SK-N-SH (cell line): ENCODE data around the gene HSPB3. TPM values are rescaled to one million over a fixed set of nuclear protein-coding genes. Genes with fewer than 3 reads are reported as not detected.

ENCODE experiments used
- CTCF ChIA-PET: fragments of 300-600, 350-600 bp; formaldehyde crosslinking; extraction: SDS; loops from one replicate; lab custom pipeline; 2021; lab: Yijun Ruan, JAX
- POLR2A ChIA-PET: fragments of 350-600 bp; sonication (Branson Sonifier 250); formaldehyde crosslinking; extraction: SDS; loops from one replicate; lab custom pipeline; 2020; ENCODE audit warnings: antibody characterized with exemption, inconsistent platforms; lab: Yijun Ruan, JAX
- DNase-seq: peaks from one replicate; pipeline ENCODE4 v3.0.0; 2012
- H2AFZ ChIP-seq: fragments of 200-600 bp; sonication (generic); 2 replicates; pipeline ENCODE4 v1.8.1; 2016; ENCODE audit warnings: antibody characterized with exemption, mild to moderate bottlenecking, low read depth
- H3F3A ChIP-seq: fragments of 200-600 bp; sonication (generic); replicated peaks from 2 replicates; pipeline ENCODE3; 2016; ENCODE audit warnings: antibody characterized with exemption, mild to moderate bottlenecking; ENCODE audit not compliant: insufficient read depth
- H3K27ac ChIP-seq, 2 experiments: fragments of 200-500 bp in 1 of 2; fragments of 200-600 bp in 1 of 2; sonication (Bioruptor generic) in 1 of 2; sonication (generic), shearing (Covaris generic) in 1 of 2; 2 replicates each; pipeline versions ENCODE4 v1.5.1 to v1.6.1; 2014 to 2016; ENCODE audit warnings: low read depth in 2 of 2, inconsistent platforms in 1 of 2, low read length in 1 of 2, mild to moderate bottlenecking in 1 of 2, mixed read lengths in 1 of 2
- H3K27me3 ChIP-seq: fragments of 200-600 bp; sonication (generic), shearing (Covaris generic); 2 replicates; pipeline ENCODE4 v1.6.1; 2016; ENCODE audit warnings: mixed run types; ENCODE audit not compliant: insufficient read depth
- H3K36me3 ChIP-seq, 2 experiments: fragments of 200-500 bp in 1 of 2; fragments of 200-600 bp in 1 of 2; sonication (Bioruptor generic) in 1 of 2; sonication (generic) in 1 of 2; replicated peaks in 1 of 2; 2 replicates each; pipeline versions ENCODE3 to v1.5.1; 2014 to 2016; ENCODE audit warnings: low read length in 1 of 2, mild to moderate bottlenecking in 1 of 2; ENCODE audit not compliant: insufficient read depth in 2 of 2, control insufficient read depth in 1 of 2
- H3K4me1 ChIP-seq, 2 experiments: fragments of 200-500 bp in 1 of 2; fragments of 200-600 bp in 1 of 2; sonication (Bioruptor generic) in 1 of 2; sonication (generic), shearing (Covaris generic) in 1 of 2; 2 replicates each; pipeline versions ENCODE4 v1.5.1 to v1.6.1; 2014 to 2016; ENCODE audit warnings: low read depth in 1 of 2, low read length in 1 of 2, mixed run types in 1 of 2; ENCODE audit not compliant: insufficient read depth in 2 of 2, control insufficient read depth in 1 of 2
- H3K4me2 ChIP-seq: fragments of 200-600 bp; sonication (generic), shearing (Covaris generic); 2 replicates; pipeline ENCODE4 v1.6.1; 2017; ENCODE audit warnings: mixed run types
- H3K4me3 ChIP-seq, 2 experiments: fragments of 200-500 bp in 1 of 2; fragments of 200-600 bp in 1 of 2; sonication (Bioruptor generic) in 1 of 2; sonication (generic), shearing (Covaris generic) in 1 of 2; 2 replicates each; pipeline versions ENCODE4 v1.5.1 to v1.8.1; 2014 to 2016; ENCODE audit warnings: low read depth in 2 of 2, inconsistent platforms in 1 of 2, low read length in 1 of 2, mild to moderate bottlenecking in 1 of 2, mixed read lengths in 1 of 2, moderate library complexity in 1 of 2
- H3K79me2 ChIP-seq: fragments of 200-600 bp; sonication (generic); 2 replicates; pipeline ENCODE4 v1.8.1; 2017; ENCODE audit warnings: mild to moderate bottlenecking; ENCODE audit not compliant: insufficient read depth
- H3K9ac ChIP-seq: fragments of 200-600 bp; sonication (generic); 2 replicates; pipeline ENCODE4 v1.6.1; 2017; ENCODE audit warnings: mixed run types
- H3K9me2 ChIP-seq: fragments of 200-600 bp; sonication (generic); 2 replicates; pipeline ENCODE4 v1.6.1; 2017; ENCODE audit warnings: mixed run types
- H3K9me3 ChIP-seq: fragments of 200-600 bp; sonication (generic); 2 replicates; pipeline ENCODE4 v1.6.1; 2017; ENCODE audit warnings: mixed run types, mild to moderate bottlenecking, moderate library complexity
- H4K20me1 ChIP-seq: fragments of 200-600 bp; sonication (generic); 2 replicates; pipeline ENCODE4 v1.6.1; 2017; ENCODE audit warnings: mild to moderate bottlenecking, mixed run types; ENCODE audit not compliant: insufficient read depth
- CTCF ChIP-seq: fragments of 200-600 bp; sonication (generic); IDR thresholded peaks from 2 replicates; pipeline ENCODE4 v1.6.1; 2017; ENCODE audit warnings: antibody characterized with exemption, mild to moderate bottlenecking, moderate library complexity
- FOSL2 ChIP-seq: IDR thresholded peaks from 2 replicates; pipeline ENCODE4 v1.4.0; 2012; ENCODE audit warnings: low read depth, mild to moderate bottlenecking, moderate library complexity, borderline replicate concordance
- IRF3 ChIP-seq: fragments of 150-350 bp; IDR thresholded peaks from 2 replicates; pipeline ENCODE4 v1.6.1; 2016; ENCODE audit warnings: mild to moderate bottlenecking, low read depth, low read length
- NRF1 ChIP-seq: IDR thresholded peaks from 2 replicates; pipeline ENCODE4 v1.6.1; 2012; ENCODE audit warnings: low read depth, mild to moderate bottlenecking, low read length
- PBX3 ChIP-seq: IDR thresholded peaks from 2 replicates; pipeline ENCODE4; 2012
- POLR2AphosphoS5 ChIP-seq: IDR thresholded peaks from 2 replicates; pipeline ENCODE4 v1.6.1; 2012; ENCODE audit warnings: low read depth, low read length
- RCOR1 ChIP-seq: fragments of 150-350 bp; IDR thresholded peaks from 2 replicates; pipeline ENCODE4 v1.6.1; 2017; ENCODE audit warnings: antibody characterized with exemption, low read length
- SIN3A ChIP-seq: IDR thresholded peaks from 2 replicates; pipeline ENCODE4 v1.6.1; 2012; ENCODE audit warnings: low read depth, mild to moderate bottlenecking, low read length, moderate library complexity, borderline replicate concordance
- TEAD4 ChIP-seq: IDR thresholded peaks from 2 replicates; pipeline ENCODE4 v1.4.0; 2012; ENCODE audit warnings: mild to moderate bottlenecking, borderline replicate concordance; ENCODE audit not compliant: insufficient read depth
- USF1 ChIP-seq: IDR thresholded peaks from 2 replicates; pipeline ENCODE4 v1.4.0; 2012; ENCODE audit warnings: low read depth, borderline replicate concordance
- WGBS: methylation state at CpG from one replicate; pipeline ENCODE4 v1.1.6; 2017; ENCODE audit warnings: low lambda C conversion rate; 5-methylcytosine and 5-hydroxymethylcytosine counted together
- polyA plus RNA-seq, 3 experiments: library from polyadenylated mRNA; depleted of rRNA; stranded (reverse); fragments of >200 nt; gene quantifications; 2 replicates each; pipeline ENCODE4 v1.2.3, GENCODE V29; 2012

Gene HSPB3
- polyA plus RNA-seq, 1 of the 3 experiments (the other 2 are of a cell fraction) = 3.3 TPM

GRCh38 chr5:54446379-54446732 is 9.1 kb upstream of the HSPB3 start:
- no peak overlapping the region for H3K9ac ChIP-seq

More at GRCh38 chr5:54446379-54446732, 9.1 kb upstream of the HSPB3 start:
- Histone ChIP-seq H2AFZ (no peak overlapping the region), H3K4me1 (no peaks in the 10 kb centered on the region; a peak in 1 of 4 replicates), H3K4me2 (no peak overlapping the region), H4K20me1 (no peaks in the 10 kb centered on the region), H3K4me3 (no peak overlapping the region), H3K9me3 (no peaks in the 10 kb centered on the region), H3K27me3 (no peaks in the 10 kb centered on the region)
- ChIA-PET CTCF (interaction anchor here (1.3 to 2.3 kb wide), 2 partner anchors 43 to 44 kb away, joined by 3 to 10 read pairs; no protein-coding TSS in a partner anchor), POLR2A (no interaction called here)
- 61% methylated on average over 3 of the region's 3 CpGs for whole genome bisulfite sequencing
- no peak for DNase-seq
- no peak for TF ChIP-seq CTCF
- TF ChIP-seq POLR2AphosphoS5 = no peak
- TF ChIP-seq RCOR1 = no peak
- no peak for TF ChIP-seq NRF1
- TF ChIP-seq IRF3 = no peak
- no peak for TF ChIP-seq TEAD4
- no peak for TF ChIP-seq USF1
- TF ChIP-seq PBX3 = no peak
- no peak for TF ChIP-seq SIN3A
- no peak for TF ChIP-seq FOSL2
- TF ChIP-seq, all 33 proteins: peak for 0
- Histone ChIP-seq H3K27ac (no peak overlapping the region), H3K79me2 (no peaks in the 10 kb centered on the region), H3F3A (no peaks in the 10 kb centered on the region), H3K9me2 (no peaks in the 10 kb centered on the region), H3K36me3 (no peaks in the 10 kb centered on the region)
